PC-9 (cell line): Measurements from ENCODE around the gene IL2RA. TPM values are rescaled to one million over a fixed set of nuclear protein-coding genes. Genes with fewer than 3 reads are reported as not detected.

Source experiments
- BruUV-seq: library from RNA; stranded (reverse); fragments of 400-500 nt; replicated peaks from 2 replicates; lab custom pipeline; 2021; lab: Mats Ljungman, UMichigan
- CTCF ChIA-PET: fragments of 300-600 bp; sonication (Branson Sonifier 250); formaldehyde crosslinking; loops from one replicate; lab custom pipeline; 2022; ENCODE audit warnings: antibody characterized with exemption; lab: Charles Lee
- POLR2A ChIA-PET: fragments of 300-600 bp; sonication (Branson Sonifier 250); formaldehyde crosslinking; loops from one replicate; lab custom pipeline; 2022; ENCODE audit warnings: antibody characterized with exemption; ENCODE audit not compliant: unreplicated experiment; lab: Charles Lee
- DNase-seq, 2 experiments: peaks; one replicate each; pipeline versions ENCODE4 v3.0.0 to v3.0.0-alpha.2; 2015 to 2022; ENCODE audit warnings: mixed read lengths in 1 of 2
- H2AFZ ChIP-seq: fragments of 200-600 bp; sonication (generic); 2 replicates; pipeline ENCODE4 v1.8.1; 2017; ENCODE audit warnings: antibody characterized with exemption
- H3F3A ChIP-seq: fragments of 200-600 bp; sonication (generic); 2 replicates; pipeline ENCODE4 v1.8.1; 2017; ENCODE audit warnings: antibody characterized with exemption, mild to moderate bottlenecking, low read depth; ENCODE audit not compliant: insufficient read depth
- H3K27ac ChIP-seq: fragments of 200-600 bp; sonication (generic); 2 replicates; pipeline ENCODE4 v1.6.1; 2016; ENCODE audit warnings: mixed run types
- H3K27me3 ChIP-seq: fragments of 200-600 bp; sonication (generic); 2 replicates; pipeline ENCODE4 v1.6.1; 2016; ENCODE audit warnings: low read depth, mixed run types; ENCODE audit not compliant: insufficient read depth
- H3K36me3 ChIP-seq: fragments of 200-600 bp; sonication (generic); 2 replicates; pipeline ENCODE4 v1.6.1; 2016; ENCODE audit warnings: low read depth, mixed run types
- H3K4me1 ChIP-seq: fragments of 200-600 bp; sonication (generic); replicated peaks from 2 replicates; pipeline ENCODE4 v1.6.1; 2016; ENCODE audit warnings: mixed run types; ENCODE audit not compliant: insufficient read depth
- H3K4me2 ChIP-seq: fragments of 200-600 bp; sonication (generic); 2 replicates; pipeline ENCODE4 v1.6.1; 2017; ENCODE audit warnings: mixed run types
- H3K4me3 ChIP-seq: fragments of 200-600 bp; sonication (generic); 2 replicates; pipeline ENCODE4 v1.6.1; 2016; ENCODE audit warnings: mixed run types
- H3K79me2 ChIP-seq: fragments of 200-600 bp; sonication (generic); 2 replicates; pipeline ENCODE4 v1.6.1; 2017; ENCODE audit warnings: low read depth, mixed run types
- H3K9me2 ChIP-seq: fragments of 200-600 bp; sonication (generic); 2 replicates; pipeline ENCODE4 v1.8.1; 2017; ENCODE audit warnings: mild to moderate bottlenecking; ENCODE audit not compliant: insufficient read depth
- H3K9me3 ChIP-seq: fragments of 200-600 bp; sonication (generic); 2 replicates; pipeline ENCODE4 v1.8.1; 2016; ENCODE audit warnings: low read depth; ENCODE audit not compliant: insufficient read depth
- H4K20me1 ChIP-seq: fragments of 200-600 bp; sonication (generic); 2 replicates; pipeline ENCODE4 v1.8.1; 2017; ENCODE audit not compliant: insufficient read depth
- CTCF ChIP-seq: fragments of 200-600 bp; sonication (generic); conservative IDR thresholded peaks from 2 replicates; pipeline ENCODE4 v1.6.1; 2017; ENCODE audit warnings: mixed run types, antibody characterized with exemption, mild to moderate bottlenecking, moderate library complexity
- EZH2 ChIP-seq: fragments of 200-600 bp; sonication (generic); IDR thresholded peaks from 2 replicates; pipeline ENCODE4 v1.8.0; 2017; ENCODE audit warnings: antibody characterized with exemption, low read depth
- intact Hi-C: fragments of 100-400 bp; cut with micrococcal nuclease; formaldehyde crosslinking; loops from one replicate; pipeline ENCODE4 v1.10.0; 2022; ENCODE audit not compliant: unreplicated experiment
- total RNA-seq: library from RNA; stranded (reverse); gene quantifications from 2 replicates; pipeline ENCODE4 v1.2.3, GENCODE V29; 2021

IL2RA gene
- total RNA-seq, 1 experiment from 2014 or later: not detected

GRCh38 chr10:6048281-6049030 is 13.7 kb downstream of the IL2RA start:
- Histone ChIP-seq H3K79me2 (no peaks in the 10 kb centered on the region), H3K36me3 (no peaks in the 10 kb centered on the region), H3K4me3 (no peak overlapping the region), H4K20me1 (no peaks in the 10 kb centered on the region), H3K27ac (no peak overlapping the region), H3K9me3 (no peaks in the 10 kb centered on the region), H3F3A (peaks cover 16% of the 10 kb centered on the region; the same call in 1 of the 2 replicates), H3K4me1 (peaks cover 14% of the 10 kb centered on the region), H3K4me2 (no peak overlapping the region), H2AFZ (no peak overlapping the region), H3K27me3 (peaks cover 4% of the 10 kb centered on the region; the same call in 1 of the 2 replicates), H3K9me2 (no peaks in the 10 kb centered on the region)
- no peak for DNase-seq
- no TSS peak for BruUV-seq
- CTCF ChIA-PET: no interaction called here
- no peak for TF ChIP-seq EZH2
- no peak for TF ChIP-seq CTCF
- POLR2A ChIA-PET: no interaction called here
- intact Hi-C loops: no loop called here

GRCh38 chr10:6047847-6048246 is 14.3 kb downstream of the IL2RA start:
- Histone ChIP-seq H3K79me2 (no peaks in the 10 kb centered on the region), H3K27ac (no peak overlapping the region), H3K9me2 (no peaks in the 10 kb centered on the region), H3F3A (peaks cover 10% of the 10 kb centered on the region; the same call in 1 of the 2 replicates), H3K9me3 (no peaks in the 10 kb centered on the region), H3K4me1 (peaks cover 9% of the 10 kb centered on the region), H3K4me2 (no peak overlapping the region), H3K4me3 (no peak overlapping the region), H2AFZ (no peak overlapping the region), H4K20me1 (no peaks in the 10 kb centered on the region), H3K27me3 (peaks cover 4% of the 10 kb centered on the region; the same call in 1 of the 2 replicates), H3K36me3 (no peaks in the 10 kb centered on the region)
- ChIA-PET POLR2A (no interaction called here), CTCF (no interaction called here)
- no TSS peak for BruUV-seq
- intact Hi-C loops: no loop called here
- TF ChIP-seq CTCF (no peak), EZH2 (no peak)
- no peak for DNase-seq

GRCh38 chr10:6046773-6047611 is 15.2 kb downstream of the IL2RA start:
- no peaks in the 10 kb centered on the region for H3K9me3 ChIP-seq
- H3K4me1 ChIP-seq: peaks cover 3% of the 10 kb centered on the region
- peaks cover 2% of the 10 kb centered on the region; the same call in 1 of the 2 replicates for H3F3A ChIP-seq
- H3K27ac ChIP-seq: no peak overlapping the region
- H4K20me1 ChIP-seq: no peaks in the 10 kb centered on the region
- DNase-seq: no peak
- CTCF ChIA-PET: no interaction called here
- no peaks in the 10 kb centered on the region for H3K9me2 ChIP-seq
- no peaks in the 10 kb centered on the region for H3K79me2 ChIP-seq
- TF ChIP-seq CTCF (no peak), EZH2 (no peak)
- H2AFZ ChIP-seq: no peak overlapping the region
- POLR2A ChIA-PET: no interaction called here
- no TSS peak for BruUV-seq
- peaks cover 4% of the 10 kb centered on the region; the same call in 1 of the 2 replicates for H3K27me3 ChIP-seq
- intact Hi-C loops: no loop called here
- H3K4me3 ChIP-seq: no peak overlapping the region
- no peak overlapping the region for H3K4me2 ChIP-seq
- H3K36me3 ChIP-seq: no peaks in the 10 kb centered on the region
